Spleen (tissue), 7 donors: ENCODE measurements around the gene CAMTA1.

Source experiments
- CTCF ChIP-seq, 11 experiments: fragments of 200-600 bp in 7 of 11; fragments of 450-650 bp in 4 of 11; sonication (generic) in 4 of 11; IDR thresholded peaks in 8 of 11; conservative IDR thresholded peaks in 3 of 11; 1 replicate in 7 of 11; 2 replicates in 4 of 11; pipeline versions ENCODE4 v1.4.0 to v1.8.0; 2016 to 2021; ENCODE audit warnings: antibody characterized with exemption in 11 of 11, inconsistent platforms in 4 of 11, mild to moderate bottlenecking in 1 of 11
- POLR2AphosphoS5 ChIP-seq, 3 donors: sonication (generic); formaldehyde crosslinking; IDR thresholded peaks; one replicate each; pipeline ENCODE4 v1.5.1; 2017; ENCODE audit warnings: antibody characterized with exemption in 3 of 3
- donor health status: DM: no; HTN: no; CAD: no; lungs with moderate emphysema.
- donor health status: DM: no; HTN: no; CAD: no.
- donor health status: DM: no; HTN: no; CAD: no.

GRCh38 chr1:7541629-7542028 lies 756.4 kb downstream of the CAMTA1 start:
- no peak for TF ChIP-seq POLR2AphosphoS5 (IDR thresholded peaks at IDR 0.05)
- TF ChIP-seq CTCF (IDR thresholded peaks at IDR 0.05 in 8 of 11, conservative IDR thresholded peaks at IDR 0.05 in 3 of 11): no peak
